GM19351 (cell line): ENCODE measurements around the gene CEP41.

Source experiments
- ATAC-seq: cut with Tn5 transposase; IDR thresholded peaks from one replicate; pipeline ENCODE4 v1.9.1; 2021; ENCODE audit warnings: mild to moderate bottlenecking, moderate library complexity; ENCODE audit not compliant: unreplicated experiment

Gene CEP41

GRCh38 chr7:130421684-130422083 is 19.1 kb downstream of the CEP41 start:
- ATAC-seq = no peak

GRCh38 chr7:130420943-130421578 is 19.8 kb downstream of the CEP41 start:
- no peak for ATAC-seq

- no peak for ATAC-seq
Measured at GRCh38 chr7:130419658-130420057, 21.2 kb downstream of the CEP41 start.

GRCh38 chr7:130418306-130418705 is 22.5 kb downstream of the CEP41 start:
- no peak for ATAC-seq

GRCh38 chr7:130417213-130417612 is 23.6 kb downstream of the CEP41 start:
- no peak for ATAC-seq

DNA sequence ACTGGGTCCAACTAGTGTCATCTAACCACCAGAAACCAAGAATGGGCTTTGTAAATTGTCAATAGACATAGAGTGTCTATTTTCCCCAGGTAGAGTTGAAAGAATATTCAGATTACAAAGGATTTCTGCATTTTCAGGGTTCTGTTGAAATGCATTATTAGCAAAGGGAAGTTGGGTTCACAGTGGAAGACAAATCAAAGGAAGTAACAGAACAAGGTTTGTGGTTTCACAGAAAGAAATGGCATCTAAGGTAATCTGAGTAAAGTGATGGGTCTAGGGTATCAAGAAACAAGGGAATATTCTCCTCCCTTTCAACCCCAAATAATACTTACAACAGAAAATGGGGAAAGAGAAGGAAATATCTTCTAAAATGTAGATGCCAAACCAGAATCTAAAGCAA is 25.8 kb downstream of the CEP41 start:
- ATAC-seq = no peak

- no peak for ATAC-seq
Measured at GRCh38 chr7:130413201-130413600, 27.6 kb downstream of the CEP41 start.

- no peak for ATAC-seq
Measured at GRCh38 chr7:130410868-130411541, 29.8 kb downstream of the CEP41 start.

GRCh38 chr7:130409712-130410072 is 31.1 kb downstream of the CEP41 start:
- ATAC-seq = no peak

DNA sequence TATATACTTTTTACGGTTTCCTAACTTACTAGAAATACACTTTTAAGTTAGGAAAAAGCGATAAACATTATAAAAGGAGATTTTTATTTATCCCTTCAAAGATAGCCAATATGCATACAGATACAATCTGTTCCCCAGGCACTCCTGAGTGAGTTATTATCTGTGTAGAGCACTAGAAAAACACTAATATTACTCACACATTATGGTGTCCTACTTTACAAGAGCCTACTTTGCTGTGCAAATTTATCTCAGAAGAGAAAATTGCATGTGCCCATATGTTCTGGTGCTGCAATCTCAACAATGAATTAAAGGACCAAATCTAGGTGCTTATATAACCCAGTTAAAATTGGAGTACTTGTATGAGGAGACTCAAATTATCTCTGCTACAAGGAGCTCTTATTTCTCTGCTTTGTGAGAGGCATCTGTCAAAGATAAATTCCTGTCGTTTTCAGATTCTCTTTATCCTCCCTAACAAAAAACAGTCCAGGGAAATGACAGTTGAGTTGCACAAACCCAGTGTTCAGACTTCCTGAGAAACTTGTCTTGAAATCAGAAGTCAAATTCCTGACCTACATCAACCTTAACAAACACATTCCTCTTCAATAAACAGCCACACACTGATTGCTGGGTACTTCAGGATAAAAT is 31.6 kb downstream of the CEP41 start:
- no peak for ATAC-seq

GRCh38 chr7:130405003-130405402 is 35.8 kb downstream of the CEP41 start:
- no peak for ATAC-seq

GRCh38 chr7:130401578-130401977 is 39.2 kb downstream of the CEP41 start:
- no peak for ATAC-seq

- ATAC-seq = no peak
Measured at GRCh38 chr7:130401101-130401500, 39.7 kb downstream of the CEP41 start.

- ATAC-seq = no peak
Measured at GRCh38 chr7:130400120-130400572, 40.7 kb downstream of the CEP41 start.

DNA sequence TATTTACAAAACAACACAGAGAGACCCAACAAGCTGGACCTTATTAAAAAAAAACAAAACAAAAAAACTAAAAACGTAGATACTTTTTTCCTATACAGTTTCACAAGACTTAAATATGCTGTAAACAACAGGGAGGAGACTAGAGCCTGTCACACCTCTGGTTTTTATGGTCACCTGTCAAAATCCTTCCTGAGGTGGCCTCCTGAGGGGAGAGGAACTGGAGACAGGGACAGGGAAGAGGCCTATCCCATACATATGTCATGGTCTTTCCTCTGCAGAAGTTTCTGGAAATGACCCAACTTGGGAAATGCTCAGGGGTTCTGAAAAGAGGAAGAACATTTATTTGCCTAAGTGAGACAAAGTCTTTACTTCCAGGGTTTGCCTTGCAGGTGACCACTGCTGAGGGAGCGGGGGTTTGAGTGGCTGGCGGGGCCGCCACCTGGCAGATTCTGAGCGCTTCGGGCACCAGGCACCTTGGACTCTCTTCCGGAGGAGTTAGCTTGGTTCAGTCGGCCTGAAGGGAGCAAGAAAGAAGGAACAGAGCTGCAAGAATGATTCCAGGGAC is 42.2 kb downstream of the CEP41 start:
- no peak for ATAC-seq

DNA sequence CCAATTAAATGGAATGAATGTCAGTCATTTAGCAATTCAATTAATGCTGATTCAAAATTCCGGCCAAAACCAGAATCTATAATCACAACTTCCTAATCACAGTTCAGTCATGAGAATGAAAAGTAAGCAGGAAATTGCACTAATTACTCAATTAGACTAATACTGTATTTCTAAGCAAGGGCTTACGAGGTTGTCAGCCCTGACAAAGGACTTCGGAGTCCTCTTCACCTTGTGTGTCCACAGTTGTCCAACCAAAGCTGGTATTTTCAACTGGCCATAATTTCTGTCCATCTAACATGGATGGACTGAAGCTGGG is 43.1 kb downstream of the CEP41 start:
- ATAC-seq = no peak

- ATAC-seq = no peak
Measured at GRCh38 chr7:130397051-130397757, 43.6 kb downstream of the CEP41 start.

GRCh38 chr7:130396109-130396508 is 44.7 kb downstream of the CEP41 start:
- ATAC-seq = no peak

- no peak for ATAC-seq
Measured at GRCh38 chr7:130395421-130395820, 45.4 kb downstream of the CEP41 start.

DNA sequence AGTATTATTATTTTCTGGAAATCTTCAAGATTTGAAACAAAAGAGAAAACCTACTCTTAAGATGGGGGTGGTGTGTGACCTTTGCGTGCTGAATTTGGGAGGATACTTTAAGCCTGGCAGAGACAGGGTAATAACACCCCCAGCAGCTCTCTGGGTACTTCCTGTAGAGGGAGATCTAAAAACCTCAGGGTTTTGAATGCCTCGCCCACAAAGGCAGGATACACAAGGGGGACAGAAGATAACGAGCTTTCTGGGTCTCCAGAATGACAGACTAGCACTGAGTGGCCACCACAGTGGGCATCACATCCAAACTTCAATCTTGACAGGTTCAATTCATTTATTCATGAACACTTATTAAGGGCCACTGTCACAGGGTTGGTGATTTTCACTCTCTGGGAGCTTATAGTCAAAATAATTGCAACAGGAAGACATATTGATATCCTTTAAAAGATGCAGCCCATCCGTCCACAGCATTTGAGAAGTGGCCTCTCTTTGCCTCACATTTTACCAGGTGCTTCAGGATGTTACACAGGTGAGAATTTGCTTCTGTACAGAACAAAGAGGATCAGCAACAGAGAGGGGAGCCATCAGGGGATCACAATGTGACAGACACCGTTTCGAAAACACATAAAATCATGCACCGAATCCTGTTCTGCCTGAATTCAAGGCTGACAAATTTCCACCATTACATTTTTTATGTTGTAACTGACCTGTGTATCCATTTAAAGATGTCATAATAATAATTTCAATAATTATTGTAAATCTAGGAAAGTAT is 46.2 kb downstream of the CEP41 start:
- no peak for ATAC-seq
